ENCODE data around the gene CAMP. TPM values are rescaled to one million over a fixed set of nuclear protein-coding genes. Genes with fewer than 3 reads are reported as not detected.

The CAMP gene
- total RNA-seq, 1 donor from 2014 or later, result not detected

DNA sequence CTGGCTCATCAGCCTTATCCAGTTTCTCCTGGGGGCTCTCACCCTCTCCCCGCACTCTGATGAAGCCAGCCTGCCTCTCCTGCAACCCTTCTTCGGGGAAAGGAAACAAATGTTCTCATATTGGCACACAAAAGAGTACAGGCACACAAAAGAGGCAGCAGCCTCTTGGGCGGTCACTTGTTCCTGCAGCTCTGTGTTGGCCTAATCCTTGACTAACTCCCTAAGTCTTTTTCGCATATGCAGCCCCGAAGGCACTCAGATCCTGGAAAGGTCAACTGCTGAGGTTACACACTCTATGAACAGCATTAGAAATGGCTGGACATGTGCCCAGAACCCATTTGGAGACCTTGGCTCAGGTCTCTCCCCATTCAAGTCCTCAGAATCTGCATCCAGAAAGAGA is 7.4 kb upstream of the CAMP start:
- H3K36me3 ChIP-seq (ENCODE audit: control insufficient read depth, insufficient read depth, low read length), result no peaks in the 10 kb centered on the region
- H3K4me3 ChIP-seq (ENCODE audit: low read depth, low read length), result no peak overlapping the region
- TF ChIP-seq, protein P1, sequence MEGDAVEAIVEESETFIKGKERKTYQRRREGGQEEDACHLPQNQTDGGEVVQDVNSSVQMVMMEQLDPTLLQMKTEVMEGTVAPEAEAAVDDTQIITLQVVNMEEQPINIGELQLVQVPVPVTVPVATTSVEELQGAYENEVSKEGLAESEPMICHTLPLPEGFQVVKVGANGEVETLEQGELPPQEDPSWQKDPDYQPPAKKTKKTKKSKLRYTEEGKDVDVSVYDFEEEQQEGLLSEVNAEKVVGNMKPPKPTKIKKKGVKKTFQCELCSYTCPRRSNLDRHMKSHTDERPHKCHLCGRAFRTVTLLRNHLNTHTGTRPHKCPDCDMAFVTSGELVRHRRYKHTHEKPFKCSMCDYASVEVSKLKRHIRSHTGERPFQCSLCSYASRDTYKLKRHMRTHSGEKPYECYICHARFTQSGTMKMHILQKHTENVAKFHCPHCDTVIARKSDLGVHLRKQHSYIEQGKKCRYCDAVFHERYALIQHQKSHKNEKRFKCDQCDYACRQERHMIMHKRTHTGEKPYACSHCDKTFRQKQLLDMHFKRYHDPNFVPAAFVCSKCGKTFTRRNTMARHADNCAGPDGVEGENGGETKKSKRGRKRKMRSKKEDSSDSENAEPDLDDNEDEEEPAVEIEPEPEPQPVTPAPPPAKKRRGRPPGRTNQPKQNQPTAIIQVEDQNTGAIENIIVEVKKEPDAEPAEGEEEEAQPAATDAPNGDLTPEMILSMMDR (IDR thresholded peaks at IDR 0.05; ENCODE audit: insufficient read depth, low read length, poor library complexity, severe bottlenecking), result no peak
- no peak for DNase-seq (ENCODE audit: low read depth)
- H3K27me3 ChIP-seq (ENCODE audit: control insufficient read depth, insufficient read depth, low read length), result peaks cover 5% of the 10 kb centered on the region

DNA sequence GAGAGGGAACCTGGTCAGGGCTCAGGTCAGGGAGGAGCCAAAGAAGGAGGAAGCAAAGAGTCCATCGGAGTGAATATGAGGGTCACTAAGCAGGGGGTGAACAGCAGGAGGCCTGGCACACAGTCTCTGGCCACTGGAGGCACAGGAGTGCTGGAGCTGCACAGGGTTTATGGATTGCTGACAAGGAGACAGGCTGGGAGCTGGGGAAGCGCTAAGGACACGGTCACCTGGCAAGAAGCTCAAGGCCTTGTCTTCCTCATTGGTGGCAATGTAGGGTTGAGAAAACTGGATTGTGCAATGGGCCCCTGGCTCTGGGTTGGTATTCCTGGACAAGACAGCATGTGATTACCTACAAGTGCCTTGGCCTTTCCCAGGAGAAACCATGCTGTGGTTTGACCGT is 5.8 kb upstream of the CAMP start:
- no peak for DNase-seq (ENCODE audit: low read depth)
- no peaks in the 10 kb centered on the region for H3K36me3 ChIP-seq (ENCODE audit: control insufficient read depth, insufficient read depth, low read length)
- no peak overlapping the region for H3K4me3 ChIP-seq (ENCODE audit: low read depth, low read length)
- peaks cover 5% of the 10 kb centered on the region for H3K27me3 ChIP-seq (ENCODE audit: control insufficient read depth, insufficient read depth, low read length)
- TF ChIP-seq, protein P1 (IDR thresholded peaks at IDR 0.05; ENCODE audit: insufficient read depth, low read length, poor library complexity, severe bottlenecking), result no peak

DNA sequence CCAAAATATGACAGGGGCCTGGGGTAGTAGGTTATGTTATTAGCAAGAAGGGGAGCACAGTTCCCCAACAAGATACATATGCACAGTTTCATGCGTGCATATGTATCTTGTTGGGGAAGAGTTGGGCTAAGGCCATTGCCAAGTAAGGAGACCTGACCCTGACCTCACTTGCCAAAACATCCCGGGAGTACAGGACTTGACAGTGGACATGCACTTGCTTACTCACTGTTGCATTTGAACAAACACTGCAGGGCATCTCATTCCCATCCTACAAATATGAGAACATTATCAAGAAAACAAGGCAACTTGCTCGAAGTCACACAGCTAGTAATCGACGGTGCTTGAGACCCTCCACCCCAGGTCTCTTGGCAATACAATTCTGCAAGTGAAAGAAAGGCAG is 4.8 kb upstream of the CAMP start:
- Histone ChIP-seq H3K27me3 (ENCODE audit: control insufficient read depth, insufficient read depth, low read length) (peaks cover 5% of the 10 kb centered on the region), H3K36me3 (ENCODE audit: control insufficient read depth, insufficient read depth, low read length) (no peaks in the 10 kb centered on the region), H3K4me3 (ENCODE audit: low read depth, low read length) (no peak overlapping the region)
- DNase-seq (ENCODE audit: low read depth), result no peak
- TF ChIP-seq, protein P1 (IDR thresholded peaks at IDR 0.05; ENCODE audit: insufficient read depth, low read length, poor library complexity, severe bottlenecking), result no peak

DNA sequence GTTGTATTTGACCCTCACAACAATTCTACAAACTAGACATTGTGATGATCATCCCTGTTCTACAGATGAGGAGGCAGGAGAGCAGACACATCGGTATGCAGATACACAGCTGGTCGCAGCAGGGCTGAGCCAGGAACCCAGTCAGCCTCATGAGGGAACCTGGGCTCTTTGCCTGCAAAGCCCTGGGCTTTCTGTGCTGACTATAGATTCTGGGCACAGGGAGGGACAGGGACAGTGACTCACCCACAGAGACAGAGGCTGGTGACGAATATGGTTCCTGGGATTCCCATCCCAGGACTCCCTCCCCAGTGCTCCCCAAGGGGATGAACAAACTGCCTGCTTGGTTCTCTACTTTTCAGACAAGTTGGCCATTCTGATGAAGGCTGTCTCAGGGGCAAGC is 3.8 kb upstream of the CAMP start:
- no peaks in the 10 kb centered on the region for H3K36me3 ChIP-seq (ENCODE audit: control insufficient read depth, insufficient read depth, low read length)

DNA sequence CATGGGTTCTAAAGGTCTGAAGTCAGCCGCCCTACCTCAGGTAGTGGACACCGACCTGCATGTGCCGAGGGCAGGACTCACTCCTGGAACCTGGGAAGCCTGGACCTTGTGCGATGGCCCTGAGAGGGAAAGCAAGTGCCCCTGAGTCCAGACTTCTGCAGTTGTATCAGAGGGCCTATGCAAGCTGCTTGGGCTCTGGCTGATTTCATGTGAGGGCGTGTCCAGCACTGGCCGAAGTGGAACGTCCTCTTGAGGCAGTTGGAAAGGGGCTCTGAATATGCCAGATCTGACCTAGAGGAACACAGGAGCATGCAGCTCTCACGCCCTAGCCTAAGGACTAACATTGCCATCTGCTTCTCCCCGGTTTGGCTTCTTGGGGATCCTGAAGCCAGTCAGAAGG is 2.5 kb upstream of the CAMP start:
- Histone ChIP-seq H3K36me3 (ENCODE audit: control insufficient read depth, insufficient read depth, low read length) (no peaks in the 10 kb centered on the region), H3K4me3 (ENCODE audit: low read depth, low read length) (no peak overlapping the region), H3K27me3 (ENCODE audit: control insufficient read depth, insufficient read depth, low read length) (peaks cover 4% of the 10 kb centered on the region)
- TF ChIP-seq, protein P1 (IDR thresholded peaks at IDR 0.05; ENCODE audit: insufficient read depth, low read length, poor library complexity, severe bottlenecking), result no peak
- no peak for DNase-seq (ENCODE audit: low read depth)

More for the DNA sequence above, 3.8 kb upstream of the CAMP start:
- no peak for DNase-seq (ENCODE audit: low read depth)
- TF ChIP-seq, protein P1 (IDR thresholded peaks at IDR 0.05; ENCODE audit: insufficient read depth, low read length, poor library complexity, severe bottlenecking), result no peak
- Histone ChIP-seq H3K27me3 (ENCODE audit: control insufficient read depth, insufficient read depth, low read length) (peaks cover 5% of the 10 kb centered on the region), H3K4me3 (ENCODE audit: low read depth, low read length) (no peak overlapping the region)

DNA sequence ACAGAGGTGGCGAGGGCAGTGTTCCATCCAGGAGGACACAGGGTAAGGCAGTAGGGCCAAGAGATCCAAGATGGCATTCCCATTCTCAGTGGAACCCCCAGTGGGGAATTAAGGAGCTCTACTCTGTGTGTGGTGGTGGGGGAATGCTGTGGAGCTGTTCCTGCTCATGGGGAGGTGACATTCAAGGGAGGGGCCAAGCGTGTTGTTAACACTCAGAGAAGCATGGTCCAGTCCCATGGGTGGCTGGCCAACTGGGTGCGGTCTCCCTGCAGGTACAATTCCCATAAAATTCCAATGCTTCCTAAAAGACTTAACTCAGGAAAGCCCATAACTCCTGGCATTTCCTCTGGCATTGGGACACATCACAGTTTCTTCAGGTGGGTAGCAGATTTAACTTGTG is 2.3 kb downstream of the CAMP start:
- Histone ChIP-seq H3K4me3 (ENCODE audit: low read depth, low read length) (no peak overlapping the region), H3K36me3 (ENCODE audit: control insufficient read depth, insufficient read depth, low read length) (no peaks in the 10 kb centered on the region), H3K27me3 (ENCODE audit: control insufficient read depth, insufficient read depth, low read length) (peaks cover 2% of the 10 kb centered on the region)
- no peak for DNase-seq (ENCODE audit: low read depth)
- TF ChIP-seq, protein P1 (IDR thresholded peaks at IDR 0.05; ENCODE audit: insufficient read depth, low read length, poor library complexity, severe bottlenecking), result no peak

All from kidney epithelial cell (primary cell).